HepG2 (cell line): ENCODE measurements around the gene C1RL. TPM values are rescaled to one million over a fixed set of nuclear protein-coding genes. Genes with fewer than 3 reads are reported as not detected.

Experiments used
- CCDC6 ChIP-seq: sonication (generic); formaldehyde crosslinking; IDR thresholded peaks from 2 replicates; pipeline ENCODE4 v1.8.1; 2022; ENCODE audit warnings: mild to moderate bottlenecking, missing genetic modification reagents, moderate library complexity
- ELF3 ChIP-seq: IDR thresholded peaks from 2 replicates; pipeline ENCODE4 v1.6.1; 2016; ENCODE audit warnings: missing genetic modification reagents, missing compliant biosample characterization
- HNF4A ChIP-seq: sonication (generic); formaldehyde crosslinking; IDR thresholded peaks from 2 replicates; pipeline ENCODE4 v1.4.0; 2020; ENCODE audit warnings: missing genetic modification reagents
- MYC ChIP-seq: sonication (generic); formaldehyde crosslinking; IDR thresholded peaks from 2 replicates; pipeline ENCODE4 v1.9.0; 2021; ENCODE audit warnings: missing genetic modification reagents, borderline replicate concordance
- PAX8 ChIP-seq: sonication (generic); formaldehyde crosslinking; IDR thresholded peaks from 2 replicates; pipeline ENCODE4 v1.8.0; 2022; ENCODE audit warnings: mild to moderate bottlenecking, missing genetic modification reagents, borderline replicate concordance
- RARA ChIP-seq: IDR thresholded peaks from 2 replicates; pipeline ENCODE4 v1.6.1; 2016; ENCODE audit warnings: missing genetic modification reagents, missing compliant biosample characterization
- SAP130 ChIP-seq: IDR thresholded peaks from 2 replicates; pipeline ENCODE4 v1.6.1; 2016; ENCODE audit warnings: low read depth
- ZFP41 ChIP-seq: sonication (generic); formaldehyde crosslinking; IDR thresholded peaks from 2 replicates; pipeline ENCODE4 v1.4.0; 2020; ENCODE audit warnings: mild to moderate bottlenecking, missing genetic modification reagents, borderline replicate concordance
- ZNF460 ChIP-seq: sonication (generic); formaldehyde crosslinking; IDR thresholded peaks from 2 replicates; pipeline ENCODE4 v1.5.1; 2020; ENCODE audit warnings: missing genetic modification reagents, mild to moderate bottlenecking, borderline replicate concordance
- ZNF572 ChIP-seq: sonication (generic); formaldehyde crosslinking; IDR thresholded peaks from 2 replicates; pipeline ENCODE4 v1.5.1; 2020; ENCODE audit warnings: mild to moderate bottlenecking, missing genetic modification reagents
- polyA plus RNA-seq, 8 experiments: library from polyadenylated mRNA; depleted of rRNA in 3 of 8; stranded (reverse) in 7 of 8; unstranded in 1 of 8; fragments of >200 nt; fragmentation: Illumina TruSeq in 4 of 8; extraction: Trizol in 4 of 8; gene quantifications; 2 replicates each; pipeline versions ENCODE4 v1.2.1 to v1.2.3, GENCODE V29; 2011 to 2016; ENCODE audit warnings: low read depth in 4 of 8, missing spikeins in 1 of 8, mixed read lengths in 1 of 8; ENCODE audit not compliant: insufficient read depth in 1 of 8
- total RNA-seq, 5 experiments: library from RNA; depleted of rRNA; stranded (reverse); fragments of >200 nt; fragmentation: Illumina TruSeq; extraction: Trizol; gene quantifications; 2 replicates each; pipeline ENCODE4 v1.2.3, GENCODE V29; 2016; ENCODE audit warnings: low read depth in 1 of 5
- TF ChIP-seq, protein P1 (sequence below): sonication (generic); formaldehyde crosslinking; IDR thresholded peaks from 2 replicates; pipeline ENCODE4 v1.9.0; 2021; ENCODE audit warnings: missing genetic modification reagents, borderline replicate concordance
- TF ChIP-seq, protein P2 (sequence below): sonication (generic); formaldehyde crosslinking; conservative IDR thresholded peaks from 2 replicates; pipeline ENCODE4 v1.8.0; 2022; ENCODE audit warnings: mild to moderate bottlenecking, moderate library complexity, missing genetic modification reagents
- TF ChIP-seq, protein P3 (sequence below): IDR thresholded peaks from 2 replicates; pipeline ENCODE4 v1.6.1; 2016; ENCODE audit warnings: missing biosample characterization, missing genetic modification reagents, low read depth
- TF ChIP-seq, protein P4 (sequence below): IDR thresholded peaks from 2 replicates; pipeline ENCODE4 v1.4.0; 2020; ENCODE audit warnings: mild to moderate bottlenecking, missing genetic modification reagents
- TF ChIP-seq, protein P5 (sequence below): sonication (generic); formaldehyde crosslinking; IDR thresholded peaks from 2 replicates; pipeline ENCODE4 v1.4.0; 2020; ENCODE audit warnings: mild to moderate bottlenecking, low read depth, missing genetic modification reagents
- TF ChIP-seq, protein P6 (sequence below): sonication (generic); formaldehyde crosslinking; IDR thresholded peaks from 2 replicates; pipeline ENCODE4 v1.4.0; 2020; ENCODE audit warnings: missing genetic modification reagents

C1RL gene
- total and polyA plus RNA-seq, 2 of the 13 experiments (the other 11 are each of a cell fraction or from before 2014, with no cell fraction given): 28.9 to 53.1 TPM

DNA sequence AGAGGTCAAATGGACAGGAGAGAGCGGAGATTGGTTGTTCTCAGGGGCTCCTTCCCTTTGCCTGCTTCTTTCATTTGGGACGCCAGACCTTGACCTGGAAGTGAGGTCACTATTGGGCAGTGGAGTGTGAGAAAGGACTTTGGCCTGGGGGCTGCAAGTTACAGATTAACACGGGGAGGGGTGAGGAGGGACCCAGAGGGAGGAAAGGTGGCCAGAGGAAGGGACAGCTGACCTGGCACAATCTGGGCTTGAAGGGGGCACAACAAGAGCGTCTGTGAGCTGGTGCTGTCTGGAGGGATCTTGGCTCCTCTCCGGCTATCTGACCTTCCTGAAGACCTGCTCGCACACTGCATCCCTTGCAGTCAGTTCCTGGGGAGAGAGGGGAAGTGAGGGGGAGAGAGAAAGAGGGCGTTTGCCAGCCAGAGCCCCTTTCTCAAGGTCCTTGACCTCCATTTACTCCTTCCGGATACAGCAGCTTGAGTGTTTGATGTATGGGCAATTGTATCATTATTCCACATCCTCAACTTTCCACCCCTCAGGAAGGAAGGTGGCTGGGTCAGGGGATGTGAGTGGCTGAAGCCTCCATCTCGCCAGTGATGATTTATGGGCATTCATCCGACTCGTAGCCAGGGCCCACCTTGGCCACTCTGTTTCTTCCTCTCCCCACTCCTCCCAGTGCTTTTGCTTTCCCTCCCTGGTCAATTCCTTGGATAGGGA lies 14.9 kb upstream of the C1RL start (continued):
- TF ChIP-seq, protein P1, sequence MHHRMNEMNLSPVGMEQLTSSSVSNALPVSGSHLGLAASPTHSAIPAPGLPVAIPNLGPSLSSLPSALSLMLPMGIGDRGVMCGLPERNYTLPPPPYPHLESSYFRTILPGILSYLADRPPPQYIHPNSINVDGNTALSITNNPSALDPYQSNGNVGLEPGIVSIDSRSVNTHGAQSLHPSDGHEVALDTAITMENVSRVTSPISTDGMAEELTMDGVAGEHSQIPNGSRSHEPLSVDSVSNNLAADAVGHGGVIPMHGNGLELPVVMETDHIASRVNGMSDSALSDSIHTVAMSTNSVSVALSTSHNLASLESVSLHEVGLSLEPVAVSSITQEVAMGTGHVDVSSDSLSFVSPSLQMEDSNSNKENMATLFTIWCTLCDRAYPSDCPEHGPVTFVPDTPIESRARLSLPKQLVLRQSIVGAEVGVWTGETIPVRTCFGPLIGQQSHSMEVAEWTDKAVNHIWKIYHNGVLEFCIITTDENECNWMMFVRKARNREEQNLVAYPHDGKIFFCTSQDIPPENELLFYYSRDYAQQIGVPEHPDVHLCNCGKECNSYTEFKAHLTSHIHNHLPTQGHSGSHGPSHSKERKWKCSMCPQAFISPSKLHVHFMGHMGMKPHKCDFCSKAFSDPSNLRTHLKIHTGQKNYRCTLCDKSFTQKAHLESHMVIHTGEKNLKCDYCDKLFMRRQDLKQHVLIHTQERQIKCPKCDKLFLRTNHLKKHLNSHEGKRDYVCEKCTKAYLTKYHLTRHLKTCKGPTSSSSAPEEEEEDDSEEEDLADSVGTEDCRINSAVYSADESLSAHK: no peak
- TF ChIP-seq RARA (peak; percentile 93), PAX8 (CRISPR knock-in tag) (no peak), MYC (0 out of 2 replicates have a peak, but pooled peaks have one; percentile 30), SAP130 (CRISPR knock-in tag) (peak; percentile 79), ZFP41 (CRISPR knock-in tag) (no peak), ZNF460 (CRISPR knock-in tag) (no peak), ELF3 (CRISPR knock-in tag) (peak; percentile 44; the same call in 1 of the 2 replicates), CCDC6 (CRISPR knock-in tag) (no peak), HNF4A (CRISPR knock-in tag) (peak; percentile 96), ZNF572 (CRISPR knock-in tag) (no peak)
- TF ChIP-seq, protein P2, sequence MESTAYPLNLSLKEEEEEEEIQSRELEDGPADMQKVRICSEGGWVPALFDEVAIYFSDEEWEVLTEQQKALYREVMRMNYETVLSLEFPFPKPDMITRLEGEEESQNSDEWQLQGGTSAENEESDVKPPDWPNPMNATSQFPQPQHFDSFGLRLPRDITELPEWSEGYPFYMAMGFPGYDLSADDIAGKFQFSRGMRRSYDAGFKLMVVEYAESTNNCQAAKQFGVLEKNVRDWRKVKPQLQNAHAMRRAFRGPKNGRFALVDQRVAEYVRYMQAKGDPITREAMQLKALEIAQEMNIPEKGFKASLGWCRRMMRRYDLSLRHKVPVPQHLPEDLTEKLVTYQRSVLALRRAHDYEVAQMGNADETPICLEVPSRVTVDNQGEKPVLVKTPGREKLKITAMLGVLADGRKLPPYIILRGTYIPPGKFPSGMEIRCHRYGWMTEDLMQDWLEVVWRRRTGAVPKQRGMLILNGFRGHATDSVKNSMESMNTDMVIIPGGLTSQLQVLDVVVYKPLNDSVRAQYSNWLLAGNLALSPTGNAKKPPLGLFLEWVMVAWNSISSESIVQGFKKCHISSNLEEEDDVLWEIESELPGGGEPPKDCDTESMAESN (CRISPR knock-in tag): no peak; the same call in 1 of the 2 replicates
- TF ChIP-seq, protein P3, sequence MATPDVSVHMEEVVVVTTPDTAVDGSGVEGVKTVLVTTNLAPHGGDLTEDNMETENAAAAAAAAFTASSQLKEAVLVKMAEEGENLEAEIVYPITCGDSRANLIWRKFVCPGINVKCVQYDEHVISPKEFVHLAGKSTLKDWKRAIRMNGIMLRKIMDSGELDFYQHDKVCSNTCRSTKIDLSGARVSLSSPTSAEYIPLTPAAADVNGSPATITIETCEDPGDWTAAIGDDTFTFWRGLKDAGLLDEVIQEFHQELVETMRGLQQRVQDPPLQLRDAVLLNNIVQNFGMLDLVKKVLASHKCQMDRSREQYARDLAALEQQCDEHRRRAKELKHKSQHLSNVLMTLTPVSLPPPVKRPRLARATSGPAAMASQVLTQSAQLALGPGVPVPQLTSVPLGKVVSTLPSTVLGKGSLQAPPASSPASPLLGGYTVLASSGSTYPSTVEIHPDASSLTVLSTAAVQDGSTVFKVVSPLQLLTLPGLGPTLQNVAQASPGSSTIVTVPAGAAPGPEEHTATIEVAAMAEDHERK: no peak
- TF ChIP-seq, protein P4, sequence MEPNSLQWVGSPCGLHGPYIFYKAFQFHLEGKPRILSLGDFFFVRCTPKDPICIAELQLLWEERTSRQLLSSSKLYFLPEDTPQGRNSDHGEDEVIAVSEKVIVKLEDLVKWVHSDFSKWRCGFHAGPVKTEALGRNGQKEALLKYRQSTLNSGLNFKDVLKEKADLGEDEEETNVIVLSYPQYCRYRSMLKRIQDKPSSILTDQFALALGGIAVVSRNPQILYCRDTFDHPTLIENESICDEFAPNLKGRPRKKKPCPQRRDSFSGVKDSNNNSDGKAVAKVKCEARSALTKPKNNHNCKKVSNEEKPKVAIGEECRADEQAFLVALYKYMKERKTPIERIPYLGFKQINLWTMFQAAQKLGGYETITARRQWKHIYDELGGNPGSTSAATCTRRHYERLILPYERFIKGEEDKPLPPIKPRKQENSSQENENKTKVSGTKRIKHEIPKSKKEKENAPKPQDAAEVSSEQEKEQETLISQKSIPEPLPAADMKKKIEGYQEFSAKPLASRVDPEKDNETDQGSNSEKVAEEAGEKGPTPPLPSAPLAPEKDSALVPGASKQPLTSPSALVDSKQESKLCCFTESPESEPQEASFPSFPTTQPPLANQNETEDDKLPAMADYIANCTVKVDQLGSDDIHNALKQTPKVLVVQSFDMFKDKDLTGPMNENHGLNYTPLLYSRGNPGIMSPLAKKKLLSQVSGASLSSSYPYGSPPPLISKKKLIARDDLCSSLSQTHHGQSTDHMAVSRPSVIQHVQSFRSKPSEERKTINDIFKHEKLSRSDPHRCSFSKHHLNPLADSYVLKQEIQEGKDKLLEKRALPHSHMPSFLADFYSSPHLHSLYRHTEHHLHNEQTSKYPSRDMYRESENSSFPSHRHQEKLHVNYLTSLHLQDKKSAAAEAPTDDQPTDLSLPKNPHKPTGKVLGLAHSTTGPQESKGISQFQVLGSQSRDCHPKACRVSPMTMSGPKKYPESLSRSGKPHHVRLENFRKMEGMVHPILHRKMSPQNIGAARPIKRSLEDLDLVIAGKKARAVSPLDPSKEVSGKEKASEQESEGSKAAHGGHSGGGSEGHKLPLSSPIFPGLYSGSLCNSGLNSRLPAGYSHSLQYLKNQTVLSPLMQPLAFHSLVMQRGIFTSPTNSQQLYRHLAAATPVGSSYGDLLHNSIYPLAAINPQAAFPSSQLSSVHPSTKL (CRISPR knock-in tag): peak; percentile 91
- TF ChIP-seq, protein P5, sequence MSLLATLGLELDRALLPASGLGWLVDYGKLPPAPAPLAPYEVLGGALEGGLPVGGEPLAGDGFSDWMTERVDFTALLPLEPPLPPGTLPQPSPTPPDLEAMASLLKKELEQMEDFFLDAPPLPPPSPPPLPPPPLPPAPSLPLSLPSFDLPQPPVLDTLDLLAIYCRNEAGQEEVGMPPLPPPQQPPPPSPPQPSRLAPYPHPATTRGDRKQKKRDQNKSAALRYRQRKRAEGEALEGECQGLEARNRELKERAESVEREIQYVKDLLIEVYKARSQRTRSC (CRISPR knock-in tag): no peak
- TF ChIP-seq, protein P6, sequence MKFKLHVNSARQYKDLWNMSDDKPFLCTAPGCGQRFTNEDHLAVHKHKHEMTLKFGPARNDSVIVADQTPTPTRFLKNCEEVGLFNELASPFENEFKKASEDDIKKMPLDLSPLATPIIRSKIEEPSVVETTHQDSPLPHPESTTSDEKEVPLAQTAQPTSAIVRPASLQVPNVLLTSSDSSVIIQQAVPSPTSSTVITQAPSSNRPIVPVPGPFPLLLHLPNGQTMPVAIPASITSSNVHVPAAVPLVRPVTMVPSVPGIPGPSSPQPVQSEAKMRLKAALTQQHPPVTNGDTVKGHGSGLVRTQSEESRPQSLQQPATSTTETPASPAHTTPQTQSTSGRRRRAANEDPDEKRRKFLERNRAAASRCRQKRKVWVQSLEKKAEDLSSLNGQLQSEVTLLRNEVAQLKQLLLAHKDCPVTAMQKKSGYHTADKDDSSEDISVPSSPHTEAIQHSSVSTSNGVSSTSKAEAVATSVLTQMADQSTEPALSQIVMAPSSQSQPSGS: peak; percentile 80
